Neutrophil (primary cell): ENCODE data around the gene DIP2C.
"Not testable (repeated sequence)": the region's sequence is repeated elsewhere in the genome, so short reads cannot be mapped to it uniquely, and the experiment has no call there.

Experiments
- H3K27ac ChIP-seq: fragments of 200-600 bp; sonication (generic); 2 replicates; pipeline ENCODE4 v1.5.1; 2016; ENCODE audit warnings: mild to moderate bottlenecking, moderate library complexity
- H3K27me3 ChIP-seq: fragments of 200-600 bp; sonication (generic); 2 replicates; pipeline ENCODE4 v1.6.0; 2016; ENCODE audit warnings: mild to moderate bottlenecking
- H3K36me3 ChIP-seq: fragments of 200-600 bp; sonication (generic); 2 replicates; pipeline ENCODE4 v1.5.1; 2017
- H3K4me1 ChIP-seq, 2 experiments: fragments of 200-600 bp in 1 of 2; sonication (generic) in 1 of 2; 1 replicate in 1 of 2; 2 replicates in 1 of 2; pipeline versions ENCODE4 v1.5.1 to v1.6.1; 2013 to 2016; ENCODE audit warnings: low read depth in 1 of 2, low read length in 1 of 2, mild to moderate bottlenecking in 1 of 2, moderate library complexity in 1 of 2; ENCODE audit not compliant: control insufficient read depth in 1 of 2, insufficient read depth in 1 of 2
- H3K4me3 ChIP-seq, 2 experiments: fragments of 200-600 bp in 1 of 2; sonication (generic) in 1 of 2; 1 replicate in 1 of 2; 2 replicates in 1 of 2; pipeline ENCODE4 v1.5.1; 2013 to 2016; ENCODE audit warnings: low read depth in 1 of 2, low read length in 1 of 2, mild to moderate bottlenecking in 1 of 2, moderate library complexity in 1 of 2
- H3K9me3 ChIP-seq: fragments of 200-600 bp; sonication (generic); 2 replicates; pipeline ENCODE4 v1.5.1; 2016
- TF ChIP-seq, protein P1 (sequence below): fragments of 200-600 bp; sonication (generic); IDR thresholded peaks from 2 replicates; pipeline ENCODE4 v1.5.1; 2016; ENCODE audit warnings: antibody characterized with exemption

DIP2C gene

GRCh38 chr10:266974-267425 lies 422.5 kb downstream of the DIP2C start:
- no peaks in the 10 kb centered on the region for H3K27me3 ChIP-seq
- no peaks in the 10 kb centered on the region for H3K36me3 ChIP-seq
- H3K4me3 ChIP-seq: no peak overlapping the region
- H3K27ac ChIP-seq: no peak overlapping the region
- H3K4me1 ChIP-seq: no peaks in the 10 kb centered on the region
- TF ChIP-seq, protein P1, sequence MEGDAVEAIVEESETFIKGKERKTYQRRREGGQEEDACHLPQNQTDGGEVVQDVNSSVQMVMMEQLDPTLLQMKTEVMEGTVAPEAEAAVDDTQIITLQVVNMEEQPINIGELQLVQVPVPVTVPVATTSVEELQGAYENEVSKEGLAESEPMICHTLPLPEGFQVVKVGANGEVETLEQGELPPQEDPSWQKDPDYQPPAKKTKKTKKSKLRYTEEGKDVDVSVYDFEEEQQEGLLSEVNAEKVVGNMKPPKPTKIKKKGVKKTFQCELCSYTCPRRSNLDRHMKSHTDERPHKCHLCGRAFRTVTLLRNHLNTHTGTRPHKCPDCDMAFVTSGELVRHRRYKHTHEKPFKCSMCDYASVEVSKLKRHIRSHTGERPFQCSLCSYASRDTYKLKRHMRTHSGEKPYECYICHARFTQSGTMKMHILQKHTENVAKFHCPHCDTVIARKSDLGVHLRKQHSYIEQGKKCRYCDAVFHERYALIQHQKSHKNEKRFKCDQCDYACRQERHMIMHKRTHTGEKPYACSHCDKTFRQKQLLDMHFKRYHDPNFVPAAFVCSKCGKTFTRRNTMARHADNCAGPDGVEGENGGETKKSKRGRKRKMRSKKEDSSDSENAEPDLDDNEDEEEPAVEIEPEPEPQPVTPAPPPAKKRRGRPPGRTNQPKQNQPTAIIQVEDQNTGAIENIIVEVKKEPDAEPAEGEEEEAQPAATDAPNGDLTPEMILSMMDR: no peak
- no peaks in the 10 kb centered on the region for H3K9me3 ChIP-seq

GRCh38 chr10:265816-266588 lies 423.5 kb downstream of the DIP2C start:
- H3K36me3 ChIP-seq, H3K27me3 ChIP-seq, H3K4me1 ChIP-seq, H3K27ac ChIP-seq, H3K9me3 ChIP-seq, H3K4me3 ChIP-seq: not testable (repeated sequence)

DNA sequence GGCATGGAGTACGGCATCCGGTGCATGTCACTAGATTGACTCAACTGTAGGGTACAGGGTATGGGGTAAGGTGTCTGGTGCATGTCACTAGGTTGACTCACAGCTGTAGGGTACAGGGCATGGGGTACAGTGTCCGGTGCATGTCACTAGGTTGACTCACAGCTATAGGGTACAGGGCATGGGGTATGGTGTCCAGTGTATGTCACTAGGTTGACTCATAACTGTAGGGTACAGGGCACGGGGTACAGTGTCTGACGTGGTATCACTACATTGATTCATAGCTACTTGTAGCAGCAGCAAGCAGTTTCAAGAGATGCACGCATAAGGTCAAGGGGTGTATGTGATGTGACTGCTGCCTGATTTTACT lies 424.4 kb downstream of the DIP2C start:
- H3K9me3 ChIP-seq, H3K4me3 ChIP-seq, H3K4me1 ChIP-seq, H3K27ac ChIP-seq, H3K27me3 ChIP-seq, H3K36me3 ChIP-seq: not testable (repeated sequence)

DNA sequence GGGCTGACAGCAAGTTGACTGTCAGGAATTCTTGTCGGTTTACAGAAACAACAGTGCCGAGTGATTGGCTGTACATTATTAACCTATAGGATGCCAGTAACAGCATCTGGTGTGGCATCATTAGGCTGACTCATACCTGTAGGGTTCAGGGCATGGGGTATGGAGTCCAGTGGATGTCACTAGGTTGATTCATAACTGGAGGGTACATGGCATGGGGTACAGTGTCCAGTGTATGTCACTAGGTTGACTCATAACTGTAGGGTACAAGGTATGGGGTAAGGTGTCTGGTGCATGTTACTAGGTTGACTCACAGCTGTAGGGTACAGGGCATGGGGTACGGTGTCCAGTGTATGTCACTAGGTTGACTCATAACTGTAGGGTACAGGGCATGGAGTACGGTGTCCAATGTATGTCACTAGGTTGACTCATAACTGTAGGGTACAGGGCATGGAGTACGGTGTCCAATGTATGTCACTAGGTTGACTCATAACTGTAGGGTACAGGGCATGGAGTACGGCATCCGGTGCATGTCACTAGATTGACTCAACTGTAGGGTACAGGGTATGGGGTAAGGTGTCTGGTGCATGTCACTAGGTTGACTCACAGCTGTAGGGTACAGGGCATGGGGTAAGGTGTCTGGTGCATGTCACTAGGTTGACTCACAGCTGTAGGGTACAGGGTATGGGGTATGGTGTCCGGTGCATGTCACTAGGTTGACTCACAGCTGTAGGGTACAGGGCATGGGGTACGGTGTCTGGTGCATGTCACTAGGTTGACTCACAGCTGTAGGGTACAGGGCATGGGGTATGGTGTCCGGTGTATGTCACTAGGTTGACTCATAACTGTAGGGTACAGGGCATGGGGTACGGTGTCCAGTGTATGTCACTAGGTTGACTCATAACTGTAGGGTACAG lies 425.1 kb downstream of the DIP2C start:
- H3K27me3 ChIP-seq, H3K4me1 ChIP-seq, H3K36me3 ChIP-seq, H3K9me3 ChIP-seq, H3K4me3 ChIP-seq, H3K27ac ChIP-seq: not testable (repeated sequence)

GRCh38 chr10:260819-261429 lies 428.5 kb downstream of the DIP2C start:
- no peaks in the 10 kb centered on the region for H3K27me3 ChIP-seq
- H3K36me3 ChIP-seq: no peaks in the 10 kb centered on the region
- no peaks in the 10 kb centered on the region for H3K9me3 ChIP-seq
- TF ChIP-seq, protein P1: no peak
- no peak overlapping the region for H3K27ac ChIP-seq
- H3K4me3 ChIP-seq: no peak overlapping the region
- H3K4me1 ChIP-seq: peaks cover 0 to 4% of the 10 kb centered on the region in 2 experiments

GRCh38 chr10:251982-252582 lies 437.4 kb downstream of the DIP2C start:
- no peaks in the 10 kb centered on the region for H3K9me3 ChIP-seq
- TF ChIP-seq, protein P1: no peak
- H3K27ac ChIP-seq: no peak overlapping the region
- no peaks in the 10 kb centered on the region for H3K4me1 ChIP-seq
- no peak overlapping the region for H3K4me3 ChIP-seq
- H3K27me3 ChIP-seq: no peaks in the 10 kb centered on the region
- H3K36me3 ChIP-seq: peaks cover 15% of the 10 kb centered on the region
